ENCODE measurements around the gene BNC1.
"Not testable (repeated sequence)": the region's sequence is repeated elsewhere in the genome, so short reads cannot be mapped to it uniquely, and the experiment has no call there.

Gene BNC1

GRCh38 chr15:83268147-83268546, 16.3 kb downstream of the BNC1 start:
- intact Hi-C loops (cut with DNase I) = no loop called here
- DNase-seq = no peak

GRCh38 chr15:83262594-83263315, 21.7 kb downstream of the BNC1 start:
- DNase-seq = no peak
- intact Hi-C loops (cut with DNase I) = no loop called here

GRCh38 chr15:83262181-83262580, 22.3 kb downstream of the BNC1 start:
- intact Hi-C loops (cut with DNase I); DNase-seq: not testable (repeated sequence)

- no peak for DNase-seq
- intact Hi-C loops (cut with DNase I) = no loop called here
Measured at GRCh38 chr15:83250781-83251180, 33.7 kb downstream of the BNC1 start.

- no peak for DNase-seq
- intact Hi-C loops (cut with DNase I) = loop anchor here (5.0 to 10.0 kb wide), 3 partner anchors 128 to 326 kb away; no protein-coding TSS in a partner anchor
Measured at GRCh38 chr15:83249030-83249343, 35.5 kb downstream of the BNC1 start.

GRCh38 chr15:83248151-83249029, 36.1 kb downstream of the BNC1 start:
- intact Hi-C loops (cut with DNase I) = loop anchor here (5.0 to 10.0 kb wide), 3 partner anchors 129 to 326 kb away; no protein-coding TSS in a partner anchor
- peak in 21 of 42 donors; percentile 2 to 83 (median 53) for DNase-seq

- intact Hi-C loops (cut with DNase I) = loop anchor here (10.0 kb wide), 1 partner anchor 331 kb away; no protein-coding TSS in a partner anchor
- DNase-seq = no peak
Measured at GRCh38 chr15:83243634-83244033, 40.8 kb downstream of the BNC1 start.

- DNase-seq = no peak
- intact Hi-C loops (cut with DNase I) = no loop called here
Measured at GRCh38 chr15:83230242-83230641, 54.2 kb downstream of the BNC1 start.

GRCh38 chr15:83225449-83225848, 59.0 kb downstream of the BNC1 start:
- DNase-seq = no peak
- intact Hi-C loops (cut with DNase I) = no loop called here

GRCh38 chr15:83221781-83222180, 62.7 kb downstream of the BNC1 start:
- intact Hi-C loops (cut with DNase I); DNase-seq: not testable (repeated sequence)

- DNase-seq = no peak
- intact Hi-C loops (cut with DNase I) = no loop called here
Measured at GRCh38 chr15:83219026-83219425, 65.4 kb downstream of the BNC1 start.

GRCh38 chr15:83215306-83215705, 69.2 kb downstream of the BNC1 start:
- DNase-seq = no peak
- intact Hi-C loops (cut with DNase I) = no loop called here

GRCh38 chr15:83210619-83211018, 73.8 kb downstream of the BNC1 start:
- intact Hi-C loops (cut with DNase I) = no loop called here
- no peak for DNase-seq

GRCh38 chr15:83209333-83209732, 75.1 kb downstream of the BNC1 start:
- intact Hi-C loops (cut with DNase I) = loop anchor here (5.0 kb wide), 1 partner anchor 142 kb away; the partner anchor contains the start of gene BTBD1
- DNase-seq = no peak

- intact Hi-C loops (cut with DNase I) = loop anchor here (5.0 kb wide), 1 partner anchor 141 kb away; the partner anchor contains the start of gene BTBD1
- no peak for DNase-seq
Measured at GRCh38 chr15:83208367-83208661, 76.2 kb downstream of the BNC1 start.

- intact Hi-C loops (cut with DNase I) = loop anchor here (5.0 kb wide), 1 partner anchor 141 kb away; the partner anchor contains the start of gene BTBD1
- peak; percentile 26 to 86 (median 70) for DNase-seq
Measured at GRCh38 chr15:83207660-83208366, 76.7 kb downstream of the BNC1 start, which contains the start of gene HDGFL3. Gene HDGFL3, minus strand, starts transcription at chr15:83207823. Its CDS starts 409 bp downstream, at chr15:83207414.

- DNase-seq = peak in 40 of 42 donors; percentile 14 to 73 (median 44)
- intact Hi-C loops (cut with DNase I) = loop anchor here (5.0 kb wide), 1 partner anchor 140 kb away; the partner anchor contains the start of gene BTBD1
Measured at GRCh38 chr15:83207009-83207659, 77.3 kb downstream of the BNC1 start.

GRCh38 chr15:83206526-83207008, 77.9 kb downstream of the BNC1 start:
- intact Hi-C loops (cut with DNase I) = loop anchor here (5.0 kb wide), 1 partner anchor 139 kb away; the partner anchor contains the start of gene BTBD1

More at GRCh38 chr15:83206526-83207008, 77.9 kb downstream of the BNC1 start:
- peak in 22 of 42 donors; percentile 6 to 46 (median 16) for DNase-seq
